Measurements from ENCODE around the gene DDN.

Gene DDN

GRCh38 chr12:48961331-48961730 is 37.8 kb downstream of the DDN start:
- DNase-seq, result no peak

- no peak for DNase-seq
Observed at GRCh38 chr12:48960834-48961233, 38.3 kb downstream of the DDN start.

- DNase-seq, result no peak
Observed at GRCh38 chr12:48958049-48958388, 41.2 kb downstream of the DDN start.

GRCh38 chr12:48957141-48958048 is 41.8 kb downstream of the DDN start, which contains the start of gene ARF3:
TSS of gene ARF3 (minus strand) at chr12:48957487. CDS start at chr12:48941095, 16,392 bp downstream.
- peak; percentile 91 for DNase-seq

GRCh38 chr12:48956279-48957140 is 42.7 kb downstream of the DDN start:
- peak; percentile 20 for DNase-seq

GRCh38 chr12:48954841-48955501 is 44.2 kb downstream of the DDN start:
- no peak for DNase-seq

GRCh38 chr12:48954061-48954460 is 45.1 kb downstream of the DDN start:
- no peak for DNase-seq

GRCh38 chr12:48952691-48953090 is 46.5 kb downstream of the DDN start:
- DNase-seq, result no peak

- DNase-seq, result no peak
Observed at GRCh38 chr12:48947727-48948126, 51.4 kb downstream of the DDN start.

- DNase-seq, result no peak
Observed at GRCh38 chr12:48946943-48947342, 52.2 kb downstream of the DDN start.

GRCh38 chr12:48946205-48946604 is 53.0 kb downstream of the DDN start:
- no peak for DNase-seq
